ENCODE results near the gene PRPF40B. TPM values are rescaled to one million over a fixed set of nuclear protein-coding genes. Genes with fewer than 3 reads are reported as not detected.
A peak's percentile ranks its signal among the peaks of the same experiment; 100 is the strongest.

PRPF40B gene
- total and polyA plus RNA-seq, 9 of the 15 experiments (the other 6 are each of a cell fraction or from before 2014, with no cell fraction given), result 0.55 to 10.6 (median 4.8) TPM

DNA sequence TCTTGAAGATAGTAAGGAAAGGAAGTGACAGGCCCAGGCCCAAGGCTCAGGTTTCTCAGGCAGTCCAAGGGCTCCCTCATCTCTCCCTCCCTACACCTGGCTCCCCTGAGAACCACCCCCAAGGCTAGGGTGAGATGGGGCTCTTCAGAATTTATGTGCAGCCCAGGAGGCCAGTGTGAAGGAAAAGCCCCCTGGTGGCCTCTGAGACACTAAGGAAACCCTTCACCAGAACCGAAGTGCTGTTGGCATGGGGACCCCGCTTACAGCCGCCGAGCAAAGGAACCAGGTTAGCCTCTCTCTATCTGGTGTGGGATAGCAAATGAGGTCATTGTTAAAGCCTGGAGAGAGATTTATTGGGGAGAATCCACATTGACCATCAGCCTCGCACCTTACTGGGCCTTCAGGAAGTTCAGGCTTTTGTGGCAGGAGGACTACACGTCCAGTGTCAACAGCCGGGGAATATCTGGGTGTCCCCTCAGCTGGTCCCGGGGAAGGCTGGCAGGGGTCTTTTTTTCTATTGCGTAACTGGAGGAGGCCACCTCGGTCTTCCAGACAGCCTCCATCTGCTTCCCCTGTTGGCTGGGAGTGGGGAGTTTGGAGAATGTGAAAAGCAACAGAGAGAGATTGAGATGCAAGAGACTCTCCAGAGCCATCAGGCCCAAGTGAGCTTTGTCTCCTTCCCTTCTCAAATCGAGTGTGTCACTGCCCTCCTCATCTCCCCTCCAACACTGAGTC lies 36.0 kb upstream of the PRPF40B start:
- Histone ChIP-seq H3K4me3 (no peak overlapping the region), H3K36me3 (ENCODE audit: control insufficient read depth, insufficient read depth, low read length) (peaks cover 36% of the 10 kb centered on the region; the same call in 2 of the 3 replicates), H3K9me3 (replicated peaks; ENCODE audit: control insufficient read depth, insufficient read depth, low read depth, low read length) (no peaks in the 10 kb centered on the region), H3K79me2 (ENCODE audit: control insufficient read depth, insufficient read depth, low read length) (no peaks in the 10 kb centered on the region), H3K9me1 (ENCODE audit: control insufficient read depth, insufficient read depth, low read length) (peaks cover 2% of the 10 kb centered on the region), H3K9ac (ENCODE audit: insufficient read depth in 1 of 2, low read depth in 2 of 2, low read length in 2 of 2) (no peak overlapping the region), H3K4me1 (replicated peaks in 1 of 2; ENCODE audit: control insufficient read depth in 2 of 2, insufficient read depth in 2 of 2, low read length in 2 of 2) (peaks cover 0 to 8% of the 10 kb centered on the region in 2 experiments; a peak in 1 of 5 replicates), H3K27ac (ENCODE audit: extremely low read depth, low read depth, low read length) (no peak overlapping the region), H3K4me2 (ENCODE audit: insufficient read depth, low read length) (no peak overlapping the region), H3K27me3 (ENCODE audit: control insufficient read depth in 2 of 2, insufficient read depth in 2 of 2, low read length in 2 of 2) (no peaks in the 10 kb centered on the region), H4K20me1 (replicated peaks; ENCODE audit: control insufficient read depth, insufficient read depth, low read length) (no peaks in the 10 kb centered on the region), H2AFZ (ENCODE audit: low read depth, low read length) (no peak overlapping the region)
- BruUV-seq (replicated peaks), result no TSS peak
- in situ Hi-C loops (cut with MboI), result no loop called here
- ChIA-PET POLR2A (interaction anchor here (0.5 to 0.8 kb wide), 2 partner anchors 13 to 43 kb away, joined by 3 read pairs; no protein-coding TSS in a partner anchor), CTCF (ENCODE audit: low intra/inter-chr PET ratio) (no interaction called here)
- ATAC-seq (peak; percentile 49), DNase-seq (ENCODE audit: extremely low read depth in 1 of 4, low spot score in 3 of 4) (peak in 1 of 4 experiments; percentile 22), FAIRE-seq (no peak)
- no peak for TF ChIP-seq CSDE1 (IDR thresholded peaks at IDR 0.05)
- no peak for TF ChIP-seq FOS (IDR thresholded peaks at IDR 0.05; ENCODE audit: extremely low read depth, insufficient read length)
- no peak for TF ChIP-seq CEBPG (CRISPR knock-in tag; IDR thresholded peaks at IDR 0.05)
- peak in 1 of 2 experiments; percentile 16; a peak in 1 of 4 replicates for TF ChIP-seq CEBPG (tag; conservative IDR thresholded peaks at IDR 0.05 in 1 of 2, IDR thresholded peaks at IDR 0.05 in 1 of 2)
- TF ChIP-seq CTCF (IDR thresholded peaks at IDR 0.05 in 2 of 3, conservative IDR thresholded peaks at IDR 0.05 in 1 of 3; ENCODE audit: insufficient read depth in 2 of 3, low read depth in 1 of 3, low read length in 3 of 3), result 0 out of 6 replicates have a peak, but pooled peaks of 1 of the 3 experiments have one; percentile 12
- 0 out of 2 replicates have a peak, but pooled peaks have one; percentile 35 for TF ChIP-seq CEBPB (tag; IDR thresholded peaks at IDR 0.05)
- 78% methylated on average over 11 of the region's 11 CpGs for WGBS (ENCODE audit: insufficient coverage, low coverage, missing lambda C conversion rate)
- intact Hi-C loops (cut with micrococcal nuclease), result no loop called here

All from K562 (cell line).